Activated naive CD8-positive, alpha-beta T cell treated with anti-CD3 and anti-CD28 coated beads for 36 hours (primary cell): ENCODE data around the gene ANKS6. TPM values are rescaled to one million over a fixed set of nuclear protein-coding genes. Genes with fewer than 3 reads are reported as not detected.

Experiments
- DNase-seq: peaks from one replicate; pipeline ENCODE4 v3.0.0; 2021
- H3K27ac Mint-ChIP-seq: one replicate; pipeline ENCODE4 v1.8.0; 2022; ENCODE audit warnings: mild to moderate bottlenecking, moderate library complexity, mixed read lengths
- H3K27me3 Mint-ChIP-seq: one replicate; pipeline ENCODE4 v1.8.0; 2022; ENCODE audit warnings: mild to moderate bottlenecking, mixed read lengths
- H3K36me3 Mint-ChIP-seq: one replicate; pipeline ENCODE4 v1.8.0; 2021; ENCODE audit warnings: mild to moderate bottlenecking, mixed read lengths
- H3K4me1 Mint-ChIP-seq: one replicate; pipeline ENCODE4 v1.8.0; 2021; ENCODE audit warnings: mixed read lengths
- H3K4me3 Mint-ChIP-seq: one replicate; pipeline ENCODE4 v1.8.0; 2022; ENCODE audit warnings: mild to moderate bottlenecking, moderate library complexity, mixed read lengths
- H3K9me3 Mint-ChIP-seq: one replicate; pipeline ENCODE4 v1.8.0; 2022; ENCODE audit warnings: mixed read lengths
- total RNA-seq, 2 experiments: library from RNA; stranded (reverse); gene quantifications; one replicate each; pipeline ENCODE4 v1.2.3, GENCODE V29; 2021

ANKS6 gene
- 10 to 100 TPM; 17.9 to 21.8 TPM for total RNA-seq

GRCh38 chr9:98796364-98797101 lies at the start of gene ANKS6:
TSS of gene ANKS6 (minus strand) at chr9:98796555. CDS start at chr9:98796491, 64 bp downstream.
- Mint-ChIP-seq H3K4me1 (peaks cover 28% of the 10 kb centered on the region), H3K27ac (peak within 1 kb of the TSS; percentile 75), H3K36me3 (peaks cover 12% of the 10 kb centered on the region), H3K9me3 (peaks cover 12% of the 10 kb centered on the region), H3K27me3 (no peaks in the 10 kb centered on the region), H3K4me3 (peak within 1 kb of the TSS; percentile 82)
- peak; percentile 89 for DNase-seq

GRCh38 chr9:98846081-98846480 lies 49.7 kb upstream of the ANKS6 start:
- no peak overlapping the region for H3K4me3 Mint-ChIP-seq
- H3K27ac Mint-ChIP-seq: no peak overlapping the region
- no peak for DNase-seq
- no peaks in the 10 kb centered on the region for H3K9me3 Mint-ChIP-seq
- H3K27me3 Mint-ChIP-seq: no peaks in the 10 kb centered on the region
- H3K4me1 Mint-ChIP-seq: peaks cover 6% of the 10 kb centered on the region
- peaks cover under 1% of the 10 kb centered on the region for H3K36me3 Mint-ChIP-seq

GRCh38 chr9:98842510-98842909 lies 46.2 kb upstream of the ANKS6 start:
- no peaks in the 10 kb centered on the region for H3K27me3 Mint-ChIP-seq
- no peaks in the 10 kb centered on the region for H3K9me3 Mint-ChIP-seq
- H3K4me1 Mint-ChIP-seq: no peaks in the 10 kb centered on the region
- H3K27ac Mint-ChIP-seq: no peak overlapping the region
- no peak overlapping the region for H3K4me3 Mint-ChIP-seq
- H3K36me3 Mint-ChIP-seq: peaks cover 4% of the 10 kb centered on the region
- DNase-seq: no peak

GRCh38 chr9:98839724-98840123 lies 43.4 kb upstream of the ANKS6 start:
- H3K4me3 Mint-ChIP-seq: no peak overlapping the region
- H3K4me1 Mint-ChIP-seq: no peaks in the 10 kb centered on the region
- no peak overlapping the region for H3K27ac Mint-ChIP-seq
- peaks cover 4% of the 10 kb centered on the region for H3K36me3 Mint-ChIP-seq
- no peak for DNase-seq
- H3K9me3 Mint-ChIP-seq: no peaks in the 10 kb centered on the region
- no peaks in the 10 kb centered on the region for H3K27me3 Mint-ChIP-seq

GRCh38 chr9:98838868-98839565 lies 42.7 kb upstream of the ANKS6 start:
- Mint-ChIP-seq H3K4me3 (no peak overlapping the region), H3K4me1 (no peaks in the 10 kb centered on the region), H3K36me3 (peaks cover 4% of the 10 kb centered on the region), H3K27me3 (no peaks in the 10 kb centered on the region), H3K9me3 (no peaks in the 10 kb centered on the region), H3K27ac (no peak overlapping the region)
- DNase-seq: no peak

GRCh38 chr9:98838155-98838867 lies 42.0 kb upstream of the ANKS6 start:
- DNase-seq: no peak
- H3K4me1 Mint-ChIP-seq: no peaks in the 10 kb centered on the region
- H3K4me3 Mint-ChIP-seq: no peak overlapping the region
- H3K27ac Mint-ChIP-seq: no peak overlapping the region
- no peaks in the 10 kb centered on the region for H3K9me3 Mint-ChIP-seq
- no peaks in the 10 kb centered on the region for H3K27me3 Mint-ChIP-seq
- H3K36me3 Mint-ChIP-seq: peaks cover 4% of the 10 kb centered on the region

- Mint-ChIP-seq H3K36me3 (peaks cover 7% of the 10 kb centered on the region), H3K27me3 (no peaks in the 10 kb centered on the region), H3K4me3 (no peak overlapping the region), H3K27ac (no peak overlapping the region), H3K9me3 (no peaks in the 10 kb centered on the region), H3K4me1 (no peaks in the 10 kb centered on the region)
- DNase-seq: no peak
Measured at GRCh38 chr9:98837516-98837915, 41.2 kb upstream of the ANKS6 start.

- DNase-seq: no peak
- H3K27me3 Mint-ChIP-seq: no peaks in the 10 kb centered on the region
- peaks cover 7% of the 10 kb centered on the region for H3K36me3 Mint-ChIP-seq
- no peak overlapping the region for H3K27ac Mint-ChIP-seq
- H3K4me3 Mint-ChIP-seq: no peak overlapping the region
- H3K4me1 Mint-ChIP-seq: no peaks in the 10 kb centered on the region
- H3K9me3 Mint-ChIP-seq: no peaks in the 10 kb centered on the region
Measured at GRCh38 chr9:98836206-98836605, 39.9 kb upstream of the ANKS6 start.

- Mint-ChIP-seq H3K9me3 (no peaks in the 10 kb centered on the region), H3K4me3 (no peak overlapping the region), H3K36me3 (peaks cover 7% of the 10 kb centered on the region), H3K27ac (no peak overlapping the region), H3K27me3 (no peaks in the 10 kb centered on the region), H3K4me1 (no peaks in the 10 kb centered on the region)
- no peak for DNase-seq
Measured at GRCh38 chr9:98834386-98834785, 38.0 kb upstream of the ANKS6 start.

- peak overlapping the region; percentile 7 for H3K27ac Mint-ChIP-seq
- no peak overlapping the region for H3K4me3 Mint-ChIP-seq
- H3K36me3 Mint-ChIP-seq: peaks cover 7% of the 10 kb centered on the region
- no peak for DNase-seq
- no peaks in the 10 kb centered on the region for H3K27me3 Mint-ChIP-seq
- H3K4me1 Mint-ChIP-seq: no peaks in the 10 kb centered on the region
- H3K9me3 Mint-ChIP-seq: no peaks in the 10 kb centered on the region
Measured at GRCh38 chr9:98833090-98833956, 37.0 kb upstream of the ANKS6 start.

- no peaks in the 10 kb centered on the region for H3K4me1 Mint-ChIP-seq
- no peaks in the 10 kb centered on the region for H3K27me3 Mint-ChIP-seq
- H3K36me3 Mint-ChIP-seq: peaks cover 9% of the 10 kb centered on the region
- H3K4me3 Mint-ChIP-seq: no peak overlapping the region
- DNase-seq: no peak
- H3K9me3 Mint-ChIP-seq: no peaks in the 10 kb centered on the region
- H3K27ac Mint-ChIP-seq: peak overlapping the region; percentile 7
Measured at GRCh38 chr9:98832768-98833089, 36.4 kb upstream of the ANKS6 start.

- no peak for DNase-seq
- no peaks in the 10 kb centered on the region for H3K4me1 Mint-ChIP-seq
- H3K36me3 Mint-ChIP-seq: peaks cover 9% of the 10 kb centered on the region
- H3K27me3 Mint-ChIP-seq: no peaks in the 10 kb centered on the region
- H3K9me3 Mint-ChIP-seq: no peaks in the 10 kb centered on the region
- no peak overlapping the region for H3K4me3 Mint-ChIP-seq
- H3K27ac Mint-ChIP-seq: no peak overlapping the region
Measured at GRCh38 chr9:98831696-98832095, 35.3 kb upstream of the ANKS6 start.

- DNase-seq: no peak
- no peaks in the 10 kb centered on the region for H3K27me3 Mint-ChIP-seq
- H3K27ac Mint-ChIP-seq: no peak overlapping the region
- no peak overlapping the region for H3K4me3 Mint-ChIP-seq
- peaks cover 9% of the 10 kb centered on the region for H3K36me3 Mint-ChIP-seq
- H3K9me3 Mint-ChIP-seq: no peaks in the 10 kb centered on the region
- no peaks in the 10 kb centered on the region for H3K4me1 Mint-ChIP-seq
Measured at GRCh38 chr9:98830554-98830953, 34.2 kb upstream of the ANKS6 start.

- H3K4me1 Mint-ChIP-seq: no peaks in the 10 kb centered on the region
- DNase-seq: no peak
- H3K27ac Mint-ChIP-seq: no peak overlapping the region
- no peaks in the 10 kb centered on the region for H3K27me3 Mint-ChIP-seq
- H3K36me3 Mint-ChIP-seq: peaks cover 9% of the 10 kb centered on the region
- no peaks in the 10 kb centered on the region for H3K9me3 Mint-ChIP-seq
- no peak overlapping the region for H3K4me3 Mint-ChIP-seq
Measured at GRCh38 chr9:98829766-98830165, 33.4 kb upstream of the ANKS6 start.

- Mint-ChIP-seq H3K27ac (no peak overlapping the region), H3K9me3 (no peaks in the 10 kb centered on the region), H3K4me3 (no peak overlapping the region), H3K36me3 (peaks cover 7% of the 10 kb centered on the region), H3K27me3 (no peaks in the 10 kb centered on the region), H3K4me1 (no peaks in the 10 kb centered on the region)
- DNase-seq: no peak
Measured at GRCh38 chr9:98826716-98827115, 30.4 kb upstream of the ANKS6 start.
